ENCODE data around the gene SLC16A3. TPM values are rescaled to one million over a fixed set of nuclear protein-coding genes. Genes with fewer than 3 reads are reported as not detected.
A peak's percentile ranks its signal among the peaks of the same experiment; 100 is the strongest.

SLC16A3 gene
- total and polyA plus RNA-seq, 9 of the 15 experiments (the other 6 are each of a cell fraction or from before 2014, with no cell fraction given) = 0.11 to 5.4 (median 1.2) TPM; not detected in 2

- DNase-seq (ENCODE audit: extremely low read depth in 1 of 4, low spot score in 3 of 4) (peak in 2 of 4 experiments; percentile 35 to 38), ATAC-seq (no peak), FAIRE-seq (no peak)
- no TSS peak for BruUV-seq (replicated peaks)
- ChIA-PET CTCF (ENCODE audit: low intra/inter-chr PET ratio) (no interaction called here), POLR2A (interaction anchor here (0.6 to 1.1 kb wide), 4 partner anchors 15 to 268 kb away, joined by 3 to 5 read pairs (median 4); no protein-coding TSS in a partner anchor)
- Histone ChIP-seq H2AFZ (ENCODE audit: low read depth, low read length) (no peak overlapping the region), H3K27me3 (ENCODE audit: control insufficient read depth in 2 of 2, insufficient read depth in 2 of 2, low read length in 2 of 2) (no peaks in the 10 kb centered on the region), H3K4me2 (ENCODE audit: insufficient read depth, low read length) (no peak overlapping the region), H4K20me1 (replicated peaks; ENCODE audit: control insufficient read depth, insufficient read depth, low read length) (no peaks in the 10 kb centered on the region), H3K36me3 (ENCODE audit: control insufficient read depth, insufficient read depth, low read length) (peaks cover 97% of the 10 kb centered on the region), H3K9ac (ENCODE audit: insufficient read depth in 1 of 2, low read depth in 2 of 2, low read length in 2 of 2) (peak overlapping the region in 1 of 2 experiments; percentile 55; a peak in 2 of 4 replicates), H3K4me1 (replicated peaks in 1 of 2; ENCODE audit: control insufficient read depth in 2 of 2, insufficient read depth in 2 of 2, low read length in 2 of 2) (peaks cover 11 to 57% of the 10 kb centered on the region in 2 experiments), H3K9me3 (replicated peaks; ENCODE audit: control insufficient read depth, insufficient read depth, low read depth, low read length) (no peaks in the 10 kb centered on the region), H3K79me2 (ENCODE audit: control insufficient read depth, insufficient read depth, low read length) (peaks cover 47% of the 10 kb centered on the region), H3K9me1 (ENCODE audit: control insufficient read depth, insufficient read depth, low read length) (no peaks in the 10 kb centered on the region), H3K4me3 (no peak overlapping the region), H3K27ac (ENCODE audit: extremely low read depth, low read depth, low read length) (peak overlapping the region; percentile 22; the same call in 1 of the 3 replicates)
- TF ChIP-seq FOSL1 (tag; conservative IDR thresholded peaks at IDR 0.05) (peak; percentile 61), RFX1 (IDR thresholded peaks at IDR 0.05) (no peak), ELF1 (tag; IDR thresholded peaks at IDR 0.05) (no peak), PML (IDR thresholded peaks at IDR 0.05; ENCODE audit: low read length) (no peak), ATF3 (IDR thresholded peaks at IDR 0.05) (peak; percentile 53; the same call in 1 of the 2 replicates), ATF3 (CRISPR knock-in tag; conservative IDR thresholded peaks at IDR 0.05) (no peak), ZNF263 (CRISPR knock-in tag; IDR thresholded peaks at IDR 0.05; ENCODE audit: borderline replicate concordance) (peak; percentile 57; the same call in 1 of the 2 replicates), SOX6 (IDR thresholded peaks at IDR 0.05) (no peak), DIDO1 (tag; IDR thresholded peaks at IDR 0.05; ENCODE audit: low read depth) (no peak), ZNF507 (tag; conservative IDR thresholded peaks at IDR 0.05) (no peak)
- 75% methylated on average over 23 of the region's 27 CpGs for WGBS (ENCODE audit: insufficient coverage, low coverage, missing lambda C conversion rate)
- in situ Hi-C loops (cut with MboI) = no loop called here
- intact Hi-C loops (cut with micrococcal nuclease) = no loop called here
Measured at GRCh38 chr17:82246365-82247181, 17.7 kb downstream of the SLC16A3 start.
